ENCODE measurements around the gene IQGAP3. TPM values are rescaled to one million over a fixed set of nuclear protein-coding genes. Genes with fewer than 3 reads are reported as not detected.
A peak's percentile ranks its signal among the peaks of the same experiment; 100 is the strongest.

Gene IQGAP3
- total and polyA plus RNA-seq, 4 donors: under 0.01 to 8.5 (median 0.43) TPM

DNA sequence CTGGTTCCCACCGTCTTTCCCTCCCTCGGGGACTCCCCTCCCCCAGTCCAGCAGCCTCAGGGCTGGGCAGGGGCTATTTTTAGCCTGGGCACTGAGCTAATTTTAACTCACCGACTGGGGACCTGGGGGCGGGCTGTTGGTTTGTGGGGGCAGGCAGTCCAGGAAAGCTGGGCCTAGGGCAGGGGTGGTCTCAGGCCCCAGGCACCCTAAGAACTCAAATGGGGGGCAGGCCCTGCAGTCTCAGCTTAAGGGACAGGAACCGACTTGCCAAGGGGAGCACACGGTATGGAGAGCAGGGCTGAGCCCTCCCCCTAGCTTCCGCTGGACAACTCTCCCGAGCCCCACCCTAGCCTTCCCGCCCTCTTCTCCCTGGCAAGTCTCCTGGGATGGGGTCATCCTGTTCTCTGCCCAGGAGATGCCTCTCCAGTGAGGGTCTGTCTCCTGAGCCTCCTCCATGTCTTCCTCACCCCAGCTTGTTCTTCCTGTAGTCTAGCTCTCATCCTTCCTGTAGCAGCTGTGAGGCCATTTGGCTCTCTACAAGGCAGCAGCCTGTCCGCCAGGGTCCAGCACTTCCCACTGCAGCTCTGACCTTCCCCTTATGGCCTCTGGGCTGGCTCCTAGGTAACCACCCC lies 81.8 kb downstream of the IQGAP3 start:
- Histone ChIP-seq H3K9ac (ENCODE audit: low read depth in 1 of 2, low read length in 2 of 2) (no peak overlapping the region), H3K27ac (ENCODE audit: low read depth in 1 of 2, low read length in 2 of 2) (peak overlapping the region; percentile 16 to 33)
- 48% methylated on average over 10 of the region's 10 CpGs for WGBS

DNA sequence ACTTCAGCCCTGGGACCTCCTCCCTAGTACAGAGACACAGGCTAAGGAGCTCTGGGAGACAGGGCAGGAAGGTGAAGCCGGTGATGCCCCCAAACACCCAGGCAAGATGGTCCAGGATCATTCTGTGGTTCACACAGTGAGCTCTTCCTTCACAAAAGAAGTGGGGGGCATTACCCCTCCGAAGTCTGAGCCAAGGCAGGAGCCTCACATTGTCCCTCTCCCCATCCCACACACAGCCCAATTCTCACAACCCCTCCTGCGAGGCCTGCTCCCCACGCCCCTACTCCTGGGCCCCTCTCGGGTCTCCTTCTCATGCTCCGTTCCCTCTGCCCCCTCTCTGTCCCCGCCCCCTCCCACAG lies 82.5 kb downstream of the IQGAP3 start:
- TF ChIP-seq JUND (IDR thresholded peaks at IDR 0.05): no peak
- peaks cover 0 to 2% (median 0%) of the 10 kb centered on the region in 4 donors for H3K36me3 ChIP-seq (ENCODE audit: control insufficient read depth in 4 of 4, insufficient read depth in 3 of 4, low read depth in 1 of 4, low read length in 3 of 4)
- H3K4me1 ChIP-seq (ENCODE audit: control insufficient read depth in 4 of 4, insufficient read depth in 4 of 4, low read length in 3 of 4): peaks cover 18 to 65% (median 56%) of the 10 kb centered on the region in 4 donors
- no peak for DNase-seq (ENCODE audit: low spot score)
- peak overlapping the region in 1 of 2 donors; percentile 44 for H3K27ac ChIP-seq (ENCODE audit: low read depth in 1 of 2, low read length in 2 of 2)
- no peak overlapping the region for H3K4me3 ChIP-seq (ENCODE audit: low read depth in 1 of 3, low read length in 3 of 3)
- 71% methylated on average over 7 of the region's 7 CpGs for WGBS
- no peaks in the 10 kb centered on the region for H3K27me3 ChIP-seq (ENCODE audit: control insufficient read depth in 4 of 4, insufficient read depth in 4 of 4, low read length in 3 of 4)
- no peak overlapping the region for H3K9ac ChIP-seq (ENCODE audit: low read depth in 1 of 2, low read length in 2 of 2)
- no peaks in the 10 kb centered on the region for H3K9me3 ChIP-seq (ENCODE audit: control insufficient read depth in 4 of 4, low read length in 3 of 4)

More for the DNA sequence above, 81.8 kb downstream of the IQGAP3 start:
- TF ChIP-seq HNF4G (IDR thresholded peaks at IDR 0.05) (no peak), TAF1 (conservative IDR thresholded peaks at IDR 0.05) (no peak), YY1 (IDR thresholded peaks at IDR 0.05) (no peak), NR2F2 (IDR thresholded peaks at IDR 0.05) (no peak), GABPA (IDR thresholded peaks at IDR 0.05 in 1 of 2, conservative IDR thresholded peaks at IDR 0.05 in 1 of 2) (no peak), FOXA1 (IDR thresholded peaks at IDR 0.05) (no peak), EGR1 (IDR thresholded peaks at IDR 0.05; ENCODE audit: low read depth in 2 of 2) (no peak), SP1 (IDR thresholded peaks at IDR 0.05) (no peak)
- TF ChIP-seq, protein P1, sequence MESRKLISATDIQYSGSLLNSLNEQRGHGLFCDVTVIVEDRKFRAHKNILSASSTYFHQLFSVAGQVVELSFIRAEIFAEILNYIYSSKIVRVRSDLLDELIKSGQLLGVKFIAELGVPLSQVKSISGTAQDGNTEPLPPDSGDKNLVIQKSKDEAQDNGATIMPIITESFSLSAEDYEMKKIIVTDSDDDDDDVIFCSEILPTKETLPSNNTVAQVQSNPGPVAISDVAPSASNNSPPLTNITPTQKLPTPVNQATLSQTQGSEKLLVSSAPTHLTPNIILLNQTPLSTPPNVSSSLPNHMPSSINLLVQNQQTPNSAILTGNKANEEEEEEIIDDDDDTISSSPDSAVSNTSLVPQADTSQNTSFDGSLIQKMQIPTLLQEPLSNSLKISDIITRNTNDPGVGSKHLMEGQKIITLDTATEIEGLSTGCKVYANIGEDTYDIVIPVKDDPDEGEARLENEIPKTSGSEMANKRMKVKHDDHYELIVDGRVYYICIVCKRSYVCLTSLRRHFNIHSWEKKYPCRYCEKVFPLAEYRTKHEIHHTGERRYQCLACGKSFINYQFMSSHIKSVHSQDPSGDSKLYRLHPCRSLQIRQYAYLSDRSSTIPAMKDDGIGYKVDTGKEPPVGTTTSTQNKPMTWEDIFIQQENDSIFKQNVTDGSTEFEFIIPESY (IDR thresholded peaks at IDR 0.05): no peak
- Histone ChIP-seq H3K4me1 (ENCODE audit: control insufficient read depth in 4 of 4, insufficient read depth in 4 of 4, low read length in 3 of 4) (peaks cover 20 to 66% (median 59%) of the 10 kb centered on the region in 4 donors), H3K36me3 (ENCODE audit: control insufficient read depth in 4 of 4, insufficient read depth in 3 of 4, low read depth in 1 of 4, low read length in 3 of 4) (peaks cover 0 to 2% (median 0%) of the 10 kb centered on the region in 4 donors), H3K4me3 (ENCODE audit: low read depth in 1 of 3, low read length in 3 of 3) (no peak overlapping the region), H3K9me3 (ENCODE audit: control insufficient read depth in 4 of 4, low read length in 3 of 4) (no peaks in the 10 kb centered on the region), H3K27me3 (ENCODE audit: control insufficient read depth in 4 of 4, insufficient read depth in 4 of 4, low read length in 3 of 4) (no peaks in the 10 kb centered on the region)
- no peak for DNase-seq (ENCODE audit: low spot score)

DNA sequence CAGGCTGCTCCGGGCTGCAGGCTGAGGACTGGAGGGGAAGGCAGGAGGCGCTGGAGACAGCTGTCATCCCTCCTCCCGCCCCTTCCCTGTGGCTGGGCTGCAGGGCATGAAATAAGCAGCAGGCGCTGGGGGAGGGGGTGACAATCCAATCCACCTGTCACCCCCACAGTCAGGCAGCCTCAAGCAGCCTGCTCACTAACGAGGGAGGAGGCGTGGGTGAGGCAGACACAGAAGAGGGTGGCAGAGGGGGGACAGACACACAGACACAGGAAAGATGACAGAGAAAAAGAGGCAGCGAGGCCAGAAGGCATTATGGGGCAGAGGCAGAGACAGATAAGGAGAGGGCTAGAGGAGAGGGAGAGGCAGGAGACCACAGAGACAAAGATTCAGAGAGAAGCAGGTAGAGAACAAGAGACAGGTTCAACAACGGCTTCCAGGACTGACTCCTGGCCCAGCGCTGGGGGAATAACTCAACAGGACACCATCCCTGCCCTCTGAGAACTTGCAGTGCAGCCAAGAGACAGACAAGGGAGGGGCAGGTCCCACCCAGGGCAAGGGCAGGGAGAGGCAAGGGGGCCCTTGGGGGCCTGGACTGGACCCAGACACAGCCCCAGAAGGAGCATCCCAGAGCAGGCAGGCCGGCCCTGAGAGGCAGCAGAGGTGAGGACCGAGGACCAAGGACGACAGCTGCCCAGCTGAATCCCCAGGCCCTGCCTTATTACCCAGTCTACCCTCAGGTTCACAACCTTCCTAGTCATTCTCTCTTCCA lies 83.0 kb downstream of the IQGAP3 start:
- Histone ChIP-seq H3K4me3 (ENCODE audit: low read depth in 1 of 3, low read length in 3 of 3) (no peak overlapping the region), H3K4me1 (ENCODE audit: control insufficient read depth in 4 of 4, insufficient read depth in 4 of 4, low read length in 3 of 4) (peaks cover 17 to 62% (median 53%) of the 10 kb centered on the region in 4 donors), H3K9me3 (ENCODE audit: control insufficient read depth in 4 of 4, low read length in 3 of 4) (no peaks in the 10 kb centered on the region), H3K27ac (ENCODE audit: low read depth in 1 of 2, low read length in 2 of 2) (peak overlapping the region; percentile 44 to 49), H3K27me3 (ENCODE audit: control insufficient read depth in 4 of 4, insufficient read depth in 4 of 4, low read length in 3 of 4) (no peaks in the 10 kb centered on the region), H3K36me3 (ENCODE audit: control insufficient read depth in 4 of 4, insufficient read depth in 3 of 4, low read depth in 1 of 4, low read length in 3 of 4) (no peaks in the 10 kb centered on the region), H3K9ac (ENCODE audit: low read depth in 1 of 2, low read length in 2 of 2) (no peak overlapping the region)
- 62% methylated on average over 12 of the region's 12 CpGs for WGBS
- DNase-seq (ENCODE audit: low spot score): no peak
- TF ChIP-seq GABPA (IDR thresholded peaks at IDR 0.05 in 1 of 2, conservative IDR thresholded peaks at IDR 0.05 in 1 of 2): no peak
- no peak for TF ChIP-seq HNF4A (conservative IDR thresholded peaks at IDR 0.05)
- TF ChIP-seq, protein P2, sequence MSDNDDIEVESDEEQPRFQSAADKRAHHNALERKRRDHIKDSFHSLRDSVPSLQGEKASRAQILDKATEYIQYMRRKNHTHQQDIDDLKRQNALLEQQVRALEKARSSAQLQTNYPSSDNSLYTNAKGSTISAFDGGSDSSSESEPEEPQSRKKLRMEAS (IDR thresholded peaks at IDR 0.05): no peak
- TF ChIP-seq EGR1 (IDR thresholded peaks at IDR 0.05; ENCODE audit: low read depth in 2 of 2): no peak
- TF ChIP-seq, protein P3, sequence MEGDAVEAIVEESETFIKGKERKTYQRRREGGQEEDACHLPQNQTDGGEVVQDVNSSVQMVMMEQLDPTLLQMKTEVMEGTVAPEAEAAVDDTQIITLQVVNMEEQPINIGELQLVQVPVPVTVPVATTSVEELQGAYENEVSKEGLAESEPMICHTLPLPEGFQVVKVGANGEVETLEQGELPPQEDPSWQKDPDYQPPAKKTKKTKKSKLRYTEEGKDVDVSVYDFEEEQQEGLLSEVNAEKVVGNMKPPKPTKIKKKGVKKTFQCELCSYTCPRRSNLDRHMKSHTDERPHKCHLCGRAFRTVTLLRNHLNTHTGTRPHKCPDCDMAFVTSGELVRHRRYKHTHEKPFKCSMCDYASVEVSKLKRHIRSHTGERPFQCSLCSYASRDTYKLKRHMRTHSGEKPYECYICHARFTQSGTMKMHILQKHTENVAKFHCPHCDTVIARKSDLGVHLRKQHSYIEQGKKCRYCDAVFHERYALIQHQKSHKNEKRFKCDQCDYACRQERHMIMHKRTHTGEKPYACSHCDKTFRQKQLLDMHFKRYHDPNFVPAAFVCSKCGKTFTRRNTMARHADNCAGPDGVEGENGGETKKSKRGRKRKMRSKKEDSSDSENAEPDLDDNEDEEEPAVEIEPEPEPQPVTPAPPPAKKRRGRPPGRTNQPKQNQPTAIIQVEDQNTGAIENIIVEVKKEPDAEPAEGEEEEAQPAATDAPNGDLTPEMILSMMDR (IDR thresholded peaks at IDR 0.05; ENCODE audit: low read depth, low read length, missing input control): no peak
- TF ChIP-seq YY1 (IDR thresholded peaks at IDR 0.05): no peak
- TF ChIP-seq SP1 (IDR thresholded peaks at IDR 0.05): no peak
- no peak for TF ChIP-seq FOXA1 (IDR thresholded peaks at IDR 0.05)
- TF ChIP-seq, protein P1 (IDR thresholded peaks at IDR 0.05): no peak
- no peak for TF ChIP-seq JUND (IDR thresholded peaks at IDR 0.05)
- TF ChIP-seq TAF1 (conservative IDR thresholded peaks at IDR 0.05): no peak
- TF ChIP-seq, protein P4, sequence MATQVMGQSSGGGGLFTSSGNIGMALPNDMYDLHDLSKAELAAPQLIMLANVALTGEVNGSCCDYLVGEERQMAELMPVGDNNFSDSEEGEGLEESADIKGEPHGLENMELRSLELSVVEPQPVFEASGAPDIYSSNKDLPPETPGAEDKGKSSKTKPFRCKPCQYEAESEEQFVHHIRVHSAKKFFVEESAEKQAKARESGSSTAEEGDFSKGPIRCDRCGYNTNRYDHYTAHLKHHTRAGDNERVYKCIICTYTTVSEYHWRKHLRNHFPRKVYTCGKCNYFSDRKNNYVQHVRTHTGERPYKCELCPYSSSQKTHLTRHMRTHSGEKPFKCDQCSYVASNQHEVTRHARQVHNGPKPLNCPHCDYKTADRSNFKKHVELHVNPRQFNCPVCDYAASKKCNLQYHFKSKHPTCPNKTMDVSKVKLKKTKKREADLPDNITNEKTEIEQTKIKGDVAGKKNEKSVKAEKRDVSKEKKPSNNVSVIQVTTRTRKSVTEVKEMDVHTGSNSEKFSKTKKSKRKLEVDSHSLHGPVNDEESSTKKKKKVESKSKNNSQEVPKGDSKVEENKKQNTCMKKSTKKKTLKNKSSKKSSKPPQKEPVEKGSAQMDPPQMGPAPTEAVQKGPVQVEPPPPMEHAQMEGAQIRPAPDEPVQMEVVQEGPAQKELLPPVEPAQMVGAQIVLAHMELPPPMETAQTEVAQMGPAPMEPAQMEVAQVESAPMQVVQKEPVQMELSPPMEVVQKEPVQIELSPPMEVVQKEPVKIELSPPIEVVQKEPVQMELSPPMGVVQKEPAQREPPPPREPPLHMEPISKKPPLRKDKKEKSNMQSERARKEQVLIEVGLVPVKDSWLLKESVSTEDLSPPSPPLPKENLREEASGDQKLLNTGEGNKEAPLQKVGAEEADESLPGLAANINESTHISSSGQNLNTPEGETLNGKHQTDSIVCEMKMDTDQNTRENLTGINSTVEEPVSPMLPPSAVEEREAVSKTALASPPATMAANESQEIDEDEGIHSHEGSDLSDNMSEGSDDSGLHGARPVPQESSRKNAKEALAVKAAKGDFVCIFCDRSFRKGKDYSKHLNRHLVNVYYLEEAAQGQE (IDR thresholded peaks at IDR 0.05): no peak
- TF ChIP-seq, protein P5, sequence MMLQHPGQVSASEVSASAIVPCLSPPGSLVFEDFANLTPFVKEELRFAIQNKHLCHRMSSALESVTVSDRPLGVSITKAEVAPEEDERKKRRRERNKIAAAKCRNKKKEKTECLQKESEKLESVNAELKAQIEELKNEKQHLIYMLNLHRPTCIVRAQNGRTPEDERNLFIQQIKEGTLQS (IDR thresholded peaks at IDR 0.05): no peak

All from liver (tissue), 9 donors.